Measurements from ENCODE around the gene CCL14.

DNA sequence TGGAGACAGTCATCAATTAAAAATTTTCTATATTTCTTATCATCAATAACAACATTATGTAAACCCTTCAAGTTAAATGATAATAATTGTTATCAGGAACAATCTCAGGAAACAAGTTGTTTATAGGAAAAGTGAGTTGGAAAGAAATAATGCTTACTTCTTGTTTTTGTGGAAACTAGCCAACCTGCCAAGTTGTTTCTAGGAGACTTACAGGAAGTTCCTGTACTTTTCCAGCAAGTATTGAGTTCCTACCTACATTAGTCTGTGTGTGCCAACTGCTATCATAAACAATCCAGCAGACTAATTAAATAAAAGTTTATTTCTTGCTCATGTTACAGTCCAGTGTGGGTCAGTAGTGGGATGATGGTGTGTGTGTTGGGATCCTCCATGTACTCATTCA lies 1.6 kb upstream of the CCL14 start:
- TF ChIP-seq GATA3 (IDR thresholded peaks at IDR 0.05; ENCODE audit: low read depth, low read length) = no peak
- TF ChIP-seq GATA2 (IDR thresholded peaks at IDR 0.05; ENCODE audit: low read depth, low read length) = no peak

Data from SH-SY5Y (cell line).